ENCODE data around the gene PABPC1L2A.
"Not testable (repeated sequence)": the region's sequence is repeated elsewhere in the genome, so short reads cannot be mapped to it uniquely, and the experiment has no call there.

Gene PABPC1L2A

DNA sequence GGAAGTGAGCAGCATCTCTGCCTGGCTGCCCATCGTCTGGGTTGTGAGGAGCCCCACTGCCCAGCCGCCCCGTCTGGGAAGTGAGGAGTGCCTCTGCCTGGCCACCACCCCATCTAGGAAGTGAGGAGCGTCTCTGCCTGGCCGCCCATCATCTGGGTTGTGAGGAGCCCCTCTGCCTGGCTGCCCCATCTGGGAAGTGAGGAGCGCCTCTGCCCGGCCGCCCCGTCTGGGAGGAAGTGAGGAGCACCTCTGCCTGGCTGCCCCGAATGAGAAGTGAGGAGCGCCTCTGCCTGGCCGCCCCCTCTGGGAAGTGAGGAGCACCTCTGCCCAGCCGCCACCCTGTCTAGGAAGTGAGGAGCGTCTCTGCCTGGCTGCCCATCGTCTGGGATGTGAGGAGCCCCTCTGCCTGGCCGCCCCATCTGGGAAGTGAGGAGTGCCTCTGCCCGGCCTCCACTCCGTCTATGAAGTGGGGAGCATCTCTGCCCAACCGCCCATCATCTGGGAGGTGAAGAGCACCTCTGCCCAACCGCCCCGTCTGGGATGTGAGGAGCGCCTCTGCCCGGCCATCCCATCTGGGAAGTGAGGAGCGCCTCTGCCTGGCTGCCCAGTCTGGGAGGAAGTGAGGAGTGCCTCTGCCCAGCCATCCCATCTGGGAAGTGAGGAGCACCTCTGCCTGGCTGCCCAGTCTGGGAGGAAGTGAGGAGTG lies 11.4 kb downstream of the PABPC1L2A start:
- H3K9me3 ChIP-seq (ENCODE audit: control insufficient read depth in 2 of 2, low read length in 2 of 2); H3K4me3 ChIP-seq (ENCODE audit: low read length in 2 of 2): not testable (repeated sequence)

GRCh38 chrX:73028876-73029275 lies 50.4 kb downstream of the PABPC1L2A start:
- H3K27ac ChIP-seq (ENCODE audit: low read length) = no peak overlapping the region
- H3K9ac ChIP-seq (ENCODE audit: low read length in 2 of 2) = no peak overlapping the region
- H3K4me1 ChIP-seq (ENCODE audit: control insufficient read depth, insufficient read depth, low read length) = no peaks in the 10 kb centered on the region
- H3K4me3 ChIP-seq (ENCODE audit: low read length in 2 of 2) = no peak overlapping the region
- peaks cover 0 to 5% of the 10 kb centered on the region in 2 donors for H3K27me3 ChIP-seq (ENCODE audit: control insufficient read depth in 1 of 2, insufficient read depth in 2 of 2, low read length in 2 of 2)
- H3K9me3 ChIP-seq (ENCODE audit: control insufficient read depth in 2 of 2, low read length in 2 of 2) = peaks cover 0 to 8% of the 10 kb centered on the region in 2 donors
- no peaks in the 10 kb centered on the region for H3K36me3 ChIP-seq (ENCODE audit: control insufficient read depth in 2 of 2, insufficient read depth in 2 of 2, low read length in 2 of 2)

More for the DNA sequence above, 11.4 kb downstream of the PABPC1L2A start:
- not testable (repeated sequence) for H3K27ac ChIP-seq (ENCODE audit: low read length); H3K9ac ChIP-seq (ENCODE audit: low read length in 2 of 2); H3K27me3 ChIP-seq (ENCODE audit: control insufficient read depth in 1 of 2, insufficient read depth in 2 of 2, low read length in 2 of 2); H3K4me1 ChIP-seq (ENCODE audit: control insufficient read depth, insufficient read depth, low read length); H3K36me3 ChIP-seq (ENCODE audit: control insufficient read depth in 2 of 2, insufficient read depth in 2 of 2, low read length in 2 of 2)

Measured in stomach smooth muscle (tissue), 2 donors.